Fibroblast of lung (primary cell): ENCODE measurements around the gene SECISBP2L. TPM values are rescaled to one million over a fixed set of nuclear protein-coding genes. Genes with fewer than 3 reads are reported as not detected.
A peak's percentile ranks its signal among the peaks of the same experiment; 100 is the strongest.
"Not testable (repeated sequence)": the region's sequence is repeated elsewhere in the genome, so short reads cannot be mapped to it uniquely, and the experiment has no call there.

ENCODE experiments used
- DNase-seq, 2 donors: peaks; one replicate each; pipeline versions ENCODE4 v3.0.0 to v3.0.0-alpha.2; 2010; ENCODE audit warnings: low read depth in 2 of 2
- H2AFZ ChIP-seq: 2 replicates; pipeline ENCODE4 v1.5.1; 2012; ENCODE audit warnings: low read length, control low read depth, inconsistent platforms
- H3K27ac ChIP-seq: 2 replicates; pipeline ENCODE4 v1.5.1; 2011; ENCODE audit warnings: low read length, control low read depth; ENCODE audit not compliant: insufficient read depth
- H3K27me3 ChIP-seq: 2 replicates; pipeline ENCODE4 v1.5.1; 2011; ENCODE audit warnings: mild to moderate bottlenecking, low read length; ENCODE audit not compliant: control insufficient read depth, insufficient read depth
- H3K36me3 ChIP-seq: 2 replicates; pipeline ENCODE4 v1.5.1; 2011; ENCODE audit warnings: low read length; ENCODE audit not compliant: control insufficient read depth, insufficient read depth
- H3K4me1 ChIP-seq: 2 replicates; pipeline ENCODE4 v1.5.1; 2011; ENCODE audit warnings: low read length; ENCODE audit not compliant: control insufficient read depth, insufficient read depth; ENCODE audit errors: extremely low read depth
- H3K4me2 ChIP-seq: 2 replicates; pipeline ENCODE4 v1.5.1; 2011; ENCODE audit warnings: low read length, control low read depth; ENCODE audit not compliant: insufficient read depth; ENCODE audit errors: extremely low read depth
- H3K4me3 ChIP-seq, 4 experiments: fragments of 200-600 bp in 1 of 4; sonication (generic) in 1 of 4; replicated peaks in 1 of 4; 2 replicates each; pipeline ENCODE4 v1.5.1; 2011 to 2016; ENCODE audit warnings: low read length in 4 of 4, low read depth in 3 of 4, mild to moderate bottlenecking in 3 of 4, control low read depth in 2 of 4, inconsistent platforms in 1 of 4, mixed read lengths in 1 of 4; ENCODE audit not compliant: insufficient read depth in 1 of 4; ENCODE audit errors: control extremely low read depth in 1 of 4
- H3K79me2 ChIP-seq: 2 replicates; pipeline ENCODE4 v1.5.1; 2012; ENCODE audit warnings: mild to moderate bottlenecking, low read length, inconsistent platforms; ENCODE audit not compliant: control insufficient read depth, insufficient read depth
- H3K9ac ChIP-seq: 2 replicates; pipeline ENCODE4 v1.5.1; 2011; ENCODE audit warnings: mild to moderate bottlenecking, low read length, control low read depth; ENCODE audit not compliant: insufficient read depth
- H3K9me3 ChIP-seq: 2 replicates; pipeline ENCODE4 v1.5.1; 2012; ENCODE audit warnings: low read depth, low read length; ENCODE audit not compliant: control insufficient read depth, insufficient read depth
- H4K20me1 ChIP-seq: 2 replicates; pipeline ENCODE4 v1.5.1; 2011; ENCODE audit warnings: low read length; ENCODE audit not compliant: control insufficient read depth, insufficient read depth; ENCODE audit errors: extremely low read depth
- EZH2 ChIP-seq: IDR thresholded peaks from 2 replicates; pipeline ENCODE4 v1.5.1; 2012; ENCODE audit warnings: low read length, control low read depth, mild to moderate bottlenecking; ENCODE audit errors: missing control alignments
- polyA plus RNA-seq, 2 donors: library from polyadenylated mRNA; depleted of rRNA in 1 of 2; stranded (reverse) in 1 of 2; unstranded in 1 of 2; fragments of >200 nt; gene quantifications; 2 replicates each; pipeline ENCODE4 v1.2.1, GENCODE V29; 2011 to 2012; ENCODE audit warnings: missing spikeins in 1 of 2
- total RNA-seq: library from RNA; depleted of rRNA; stranded (reverse); fragments of >200 nt; gene quantifications from 2 replicates; pipeline ENCODE4 v1.2.1, GENCODE V29; 2014
- TF ChIP-seq, protein P1 (sequence below), 2 donors: IDR thresholded peaks in 1 of 2; conservative IDR thresholded peaks in 1 of 2; 1 replicate in 1 of 2; 2 replicates in 1 of 2; pipeline ENCODE4 v1.5.1; 2011 to 2012; ENCODE audit warnings: low read length in 2 of 2, control low read depth in 1 of 2, inconsistent platforms in 1 of 2, low read depth in 1 of 2, mild to moderate bottlenecking in 1 of 2

Gene SECISBP2L
- total and polyA plus RNA-seq, 2 donors (not counting 1 experiment from before 2014, with no cell fraction given) = 25.7 to 44.3 TPM

DNA sequence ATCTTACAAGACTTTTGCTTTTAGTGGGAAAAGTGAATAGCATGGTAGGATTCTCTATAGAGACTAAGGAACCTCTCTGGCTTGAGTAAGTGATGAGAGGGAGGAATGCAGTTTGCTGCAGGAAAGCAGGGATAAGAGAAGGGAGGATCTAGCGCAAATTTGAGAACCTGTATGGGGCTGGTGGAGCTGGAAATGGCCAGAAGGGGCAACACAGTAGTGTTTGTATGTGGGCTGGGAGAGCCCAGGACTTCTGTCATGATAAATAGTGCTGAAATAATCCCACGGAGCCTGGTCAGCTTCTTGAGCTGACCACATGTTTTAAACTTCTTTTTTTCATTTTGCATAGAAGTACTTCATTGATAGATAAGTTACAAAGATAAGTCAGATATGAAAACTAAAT lies 71.4 kb downstream of the SECISBP2L start:
- Histone ChIP-seq H3K9ac (no peak overlapping the region), H3K4me3 (no peak overlapping the region), H3K4me1 (no peaks in the 10 kb centered on the region), H3K4me2 (no peak overlapping the region), H4K20me1 (no peaks in the 10 kb centered on the region), H3K79me2 (no peaks in the 10 kb centered on the region), H3K27me3 (no peaks in the 10 kb centered on the region), H3K9me3 (no peaks in the 10 kb centered on the region), H2AFZ (no peak overlapping the region), H3K27ac (no peak overlapping the region), H3K36me3 (no peaks in the 10 kb centered on the region)
- TF ChIP-seq EZH2 = no peak
- TF ChIP-seq, protein P1, sequence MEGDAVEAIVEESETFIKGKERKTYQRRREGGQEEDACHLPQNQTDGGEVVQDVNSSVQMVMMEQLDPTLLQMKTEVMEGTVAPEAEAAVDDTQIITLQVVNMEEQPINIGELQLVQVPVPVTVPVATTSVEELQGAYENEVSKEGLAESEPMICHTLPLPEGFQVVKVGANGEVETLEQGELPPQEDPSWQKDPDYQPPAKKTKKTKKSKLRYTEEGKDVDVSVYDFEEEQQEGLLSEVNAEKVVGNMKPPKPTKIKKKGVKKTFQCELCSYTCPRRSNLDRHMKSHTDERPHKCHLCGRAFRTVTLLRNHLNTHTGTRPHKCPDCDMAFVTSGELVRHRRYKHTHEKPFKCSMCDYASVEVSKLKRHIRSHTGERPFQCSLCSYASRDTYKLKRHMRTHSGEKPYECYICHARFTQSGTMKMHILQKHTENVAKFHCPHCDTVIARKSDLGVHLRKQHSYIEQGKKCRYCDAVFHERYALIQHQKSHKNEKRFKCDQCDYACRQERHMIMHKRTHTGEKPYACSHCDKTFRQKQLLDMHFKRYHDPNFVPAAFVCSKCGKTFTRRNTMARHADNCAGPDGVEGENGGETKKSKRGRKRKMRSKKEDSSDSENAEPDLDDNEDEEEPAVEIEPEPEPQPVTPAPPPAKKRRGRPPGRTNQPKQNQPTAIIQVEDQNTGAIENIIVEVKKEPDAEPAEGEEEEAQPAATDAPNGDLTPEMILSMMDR (conservative IDR thresholded peaks at IDR 0.05 in 1 of 2, IDR thresholded peaks at IDR 0.05 in 1 of 2; ENCODE audit: low read depth in 1 of 2, low read length in 2 of 2) = peak in 1 of 2 donors; percentile 15
- DNase-seq = peak in 1 of 2 donors; percentile 32

DNA sequence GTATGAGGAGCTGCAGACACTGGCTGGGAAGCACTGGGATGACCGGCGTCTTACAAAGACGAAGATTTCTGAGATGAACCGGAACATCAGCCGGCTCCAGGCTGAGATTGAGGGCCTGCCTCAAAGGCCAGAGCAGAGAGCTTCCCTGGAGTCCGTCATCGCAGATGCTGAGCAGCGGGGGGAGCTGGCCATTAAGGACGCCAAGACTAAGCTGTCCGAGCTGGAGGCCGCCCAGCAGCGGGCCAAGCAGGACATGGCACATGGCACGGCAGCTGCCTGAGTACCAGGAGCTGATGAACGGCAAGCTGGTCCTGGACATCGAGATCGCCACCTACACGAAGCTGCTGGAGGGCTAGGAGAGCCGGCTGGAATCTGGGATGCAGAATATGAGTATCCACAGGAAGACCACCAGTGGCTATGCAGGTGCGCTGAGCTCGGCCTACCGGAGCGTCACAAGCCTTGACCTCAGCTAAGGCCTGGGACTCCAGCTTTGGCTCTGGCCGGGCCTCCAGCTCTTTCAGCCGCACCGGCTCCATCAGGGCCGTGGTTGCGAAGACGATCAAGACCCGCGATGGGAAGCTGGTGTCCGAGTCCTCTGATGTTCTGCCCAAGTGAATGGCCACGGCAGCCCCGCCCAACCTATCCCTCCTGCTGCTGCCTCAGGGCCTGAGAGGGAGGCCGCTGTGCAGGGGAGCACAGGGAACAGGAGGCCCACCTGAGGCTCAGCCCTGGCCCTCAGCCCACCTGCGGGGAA lies 73.3 kb downstream of the SECISBP2L start:
- Histone ChIP-seq H3K4me1 (no peaks in the 10 kb centered on the region), H3K79me2 (no peaks in the 10 kb centered on the region), H3K27ac (no peak overlapping the region), H3K4me3 (no peak overlapping the region), H3K9ac (no peak overlapping the region), H2AFZ (no peak overlapping the region), H3K27me3 (no peaks in the 10 kb centered on the region), H3K9me3 (no peaks in the 10 kb centered on the region), H3K36me3 (no peaks in the 10 kb centered on the region), H3K4me2 (no peak overlapping the region), H4K20me1 (no peaks in the 10 kb centered on the region)
- no peak for DNase-seq
- TF ChIP-seq, protein P1 (conservative IDR thresholded peaks at IDR 0.05 in 1 of 2, IDR thresholded peaks at IDR 0.05 in 1 of 2; ENCODE audit: low read depth in 1 of 2, low read length in 2 of 2) = no peak
- TF ChIP-seq EZH2 = no peak

DNA sequence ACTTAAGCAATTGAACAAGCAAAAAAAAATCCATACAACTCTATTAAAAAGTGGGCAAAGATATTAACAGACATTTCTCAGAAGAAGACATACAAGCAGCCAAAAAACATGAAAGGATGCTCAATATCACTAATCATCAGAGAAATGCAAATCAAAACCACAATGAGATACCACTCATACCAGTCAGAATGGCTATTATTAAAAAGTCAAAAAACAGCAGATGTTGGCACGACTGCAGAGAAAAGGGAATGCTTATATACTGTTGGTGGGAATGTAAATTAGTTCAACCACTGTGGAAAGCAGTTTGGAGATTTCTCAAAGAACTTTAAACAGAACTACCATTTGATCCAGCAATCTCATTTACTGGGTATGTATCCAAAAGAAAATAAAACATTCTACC lies 75.3 kb downstream of the SECISBP2L start:
- H3K79me2 ChIP-seq, H2AFZ ChIP-seq: not testable (repeated sequence)

More for the DNA sequence above, 75.3 kb downstream of the SECISBP2L start:
- H3K4me3 ChIP-seq, H3K4me1 ChIP-seq, H3K4me2 ChIP-seq, H4K20me1 ChIP-seq, H3K27me3 ChIP-seq, H3K27ac ChIP-seq, H3K9ac ChIP-seq, H3K9me3 ChIP-seq, H3K36me3 ChIP-seq: not testable (repeated sequence)
- DNase-seq = peak in 1 of 2 donors; percentile 72
